ENCODE measurements around the gene MAS1.

The MAS1 gene

DNA sequence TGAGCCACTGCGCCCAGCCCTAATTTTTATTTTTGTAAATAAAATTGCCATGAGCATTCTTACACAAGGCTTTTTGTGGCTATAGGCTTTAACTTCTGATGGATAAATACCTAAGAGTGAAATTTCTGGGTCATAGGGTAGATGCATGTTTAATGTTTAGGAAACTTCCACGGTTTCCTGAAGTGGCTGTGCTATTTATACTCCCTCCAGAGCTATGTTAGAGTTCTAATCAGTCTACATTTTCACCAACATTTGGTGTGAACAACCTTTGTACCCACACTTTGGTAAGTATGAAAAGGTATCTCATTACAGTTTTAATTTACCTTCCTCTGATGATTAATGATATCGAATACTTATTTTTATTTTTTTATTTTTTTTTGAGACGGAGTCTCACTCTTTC, 6.1 kb upstream of the MAS1 start:
- no peak for DNase-seq

DNA sequence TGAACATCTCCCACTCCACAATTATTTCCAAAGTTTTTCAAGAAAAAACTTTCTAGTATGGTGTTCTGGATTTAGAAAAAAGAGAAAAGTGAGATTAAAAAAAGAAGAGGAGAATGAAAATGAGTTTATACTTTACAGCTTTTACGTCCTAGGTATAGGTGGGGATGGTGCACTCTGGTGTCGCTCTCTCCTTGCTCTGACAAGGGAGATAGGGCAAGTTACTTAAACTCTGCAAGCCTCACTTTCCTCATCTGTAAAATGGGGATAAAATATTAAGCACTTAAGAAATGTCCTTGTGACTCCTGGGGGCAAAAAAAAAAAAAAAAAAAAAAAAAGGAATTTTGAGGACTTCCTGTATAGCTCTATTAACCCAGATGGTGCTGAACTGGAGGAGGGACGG, 4.5 kb upstream of the MAS1 start:
- no peak for DNase-seq

DNA sequence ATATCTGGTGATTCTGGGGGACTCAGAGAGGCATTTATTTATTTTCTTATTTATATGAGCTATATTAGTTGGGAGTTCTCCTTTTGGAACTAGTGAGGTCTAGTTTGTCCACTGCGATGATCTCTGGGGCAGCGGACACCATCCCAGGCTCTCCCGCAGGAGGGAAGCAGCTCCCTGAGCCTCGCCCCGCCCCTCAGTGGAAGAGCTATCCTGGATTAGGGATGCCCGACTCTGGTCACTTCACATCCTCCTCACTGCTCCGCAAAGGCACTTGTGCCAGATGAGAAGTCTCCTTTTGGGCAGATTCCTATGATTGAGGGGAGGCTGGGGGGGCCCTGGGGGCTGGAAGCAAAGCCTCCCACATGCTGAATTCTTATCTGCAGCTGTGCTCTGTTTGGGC, 3.6 kb upstream of the MAS1 start:
- no peak for DNase-seq

DNA sequence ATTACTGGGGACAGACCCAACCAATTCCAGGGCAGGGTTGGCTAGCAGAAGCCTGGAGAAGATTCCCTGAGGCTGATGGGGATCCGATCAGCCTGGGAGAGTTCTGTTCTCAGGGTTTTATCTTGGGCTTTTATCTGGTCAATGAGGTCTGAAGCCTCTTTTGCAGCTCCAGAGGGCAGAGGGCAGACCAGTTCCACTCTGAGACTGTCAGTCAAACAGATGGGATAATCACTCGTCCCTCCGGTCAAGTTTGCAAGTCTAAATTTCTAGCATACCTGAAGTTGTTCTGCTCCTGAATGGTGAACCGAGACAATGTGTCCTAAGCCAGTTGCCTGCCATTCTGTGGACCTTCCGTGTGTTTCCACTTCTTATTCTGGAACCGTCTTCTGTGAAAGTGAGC, 3.0 kb upstream of the MAS1 start:
- DNase-seq = no peak

GRCh38 chr6:159890201-159890600, 587 bp upstream of the MAS1 start:
- no peak for DNase-seq

GRCh38 chr6:159892053-159892452, 1.3 kb downstream of the MAS1 start:
- DNase-seq = no peak

GRCh38 chr6:159893064-159893463, 2.3 kb downstream of the MAS1 start:
- no peak for DNase-seq

DNA sequence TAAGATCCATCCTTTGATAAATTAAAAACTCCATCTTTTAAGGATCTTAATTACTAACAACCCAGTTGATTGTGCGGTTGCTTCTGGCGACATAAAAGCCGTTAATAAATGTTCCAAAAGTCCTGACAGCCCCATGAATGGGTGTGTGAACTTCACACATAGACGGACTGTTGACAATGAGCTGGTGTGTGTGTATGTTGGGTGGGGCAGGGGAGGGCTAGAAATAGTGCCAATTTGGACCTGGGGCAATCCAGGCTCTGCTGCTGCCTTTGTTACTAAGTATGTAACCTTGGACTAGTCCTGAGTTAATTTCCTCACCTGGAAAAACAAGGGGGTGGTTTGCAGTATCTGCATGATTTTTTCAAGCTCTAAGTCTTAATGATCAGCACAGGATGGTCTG, 4.2 kb downstream of the MAS1 start:
- DNase-seq = no peak

DNA sequence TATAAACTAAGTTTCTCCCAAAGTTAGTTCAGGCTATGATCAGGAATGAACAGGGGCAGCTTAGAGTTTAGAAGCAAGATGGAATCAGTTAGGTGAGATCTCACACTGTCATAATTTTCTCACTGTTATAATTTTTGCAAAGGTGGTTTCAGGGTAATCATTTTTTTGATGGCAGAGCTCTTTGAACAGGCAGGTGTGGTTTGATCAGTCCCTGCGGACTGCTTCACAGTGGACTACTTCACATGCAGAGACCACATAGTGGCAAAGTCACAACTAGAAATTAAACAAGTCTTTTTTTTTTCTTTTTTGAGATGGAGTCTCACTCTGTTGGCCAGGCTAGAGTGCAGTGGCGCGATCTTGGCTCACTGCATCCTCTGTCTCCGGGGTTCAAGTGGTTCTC, 6.8 kb downstream of the MAS1 start:
- DNase-seq = no peak

GRCh38 chr6:159898519-159898918, 7.7 kb downstream of the MAS1 start:
- no peak for DNase-seq

GRCh38 chr6:159899994-159900745, 9.4 kb downstream of the MAS1 start:
- DNase-seq = no peak

DNA sequence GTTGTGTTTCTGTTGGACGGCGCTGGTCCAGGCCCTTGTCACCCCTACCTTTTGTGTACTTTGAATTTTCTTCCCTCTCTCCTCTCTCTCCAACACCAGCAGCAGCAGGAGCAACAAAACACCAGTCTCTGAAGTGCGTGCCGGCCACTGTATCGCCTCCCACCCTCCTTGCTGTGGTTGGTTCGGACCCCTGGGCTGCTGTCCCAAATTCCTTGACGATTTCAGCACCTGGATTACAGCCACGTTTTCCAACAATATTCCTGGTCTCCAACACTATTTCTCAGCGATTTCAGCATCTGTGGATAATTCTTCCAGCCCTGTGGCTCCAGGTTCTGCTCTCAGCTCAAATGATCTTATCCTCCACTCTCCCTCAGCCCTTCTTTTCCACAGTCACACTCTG, 11.8 kb downstream of the MAS1 start:
- no peak for DNase-seq

GRCh38 chr6:159904497-159904911, 13.7 kb downstream of the MAS1 start:
- DNase-seq = no peak

DNA sequence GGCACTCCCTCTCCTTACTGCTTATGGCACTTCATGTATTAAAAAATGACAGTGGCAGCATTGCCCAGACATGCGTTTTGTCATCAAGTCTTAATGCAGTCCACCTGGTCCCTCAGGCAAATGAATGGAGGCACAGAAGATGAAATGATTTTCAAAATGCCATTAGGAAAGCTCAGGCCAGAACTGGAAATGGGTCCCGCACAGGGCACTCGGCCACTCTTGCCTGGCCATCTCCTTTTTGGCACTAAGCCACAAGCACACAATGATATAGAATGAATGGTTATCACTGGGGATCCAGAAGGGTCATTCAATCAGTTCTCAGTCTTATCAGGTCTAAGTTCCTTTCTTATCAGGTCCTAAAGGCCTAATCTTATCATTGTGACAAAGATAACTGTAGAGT, 15.6 kb downstream of the MAS1 start:
- DNase-seq = no peak

- DNase-seq = no peak
These were observed 17.7 kb downstream of the MAS1 start for GRCh38 chr6:159908535-159908934.

DNA sequence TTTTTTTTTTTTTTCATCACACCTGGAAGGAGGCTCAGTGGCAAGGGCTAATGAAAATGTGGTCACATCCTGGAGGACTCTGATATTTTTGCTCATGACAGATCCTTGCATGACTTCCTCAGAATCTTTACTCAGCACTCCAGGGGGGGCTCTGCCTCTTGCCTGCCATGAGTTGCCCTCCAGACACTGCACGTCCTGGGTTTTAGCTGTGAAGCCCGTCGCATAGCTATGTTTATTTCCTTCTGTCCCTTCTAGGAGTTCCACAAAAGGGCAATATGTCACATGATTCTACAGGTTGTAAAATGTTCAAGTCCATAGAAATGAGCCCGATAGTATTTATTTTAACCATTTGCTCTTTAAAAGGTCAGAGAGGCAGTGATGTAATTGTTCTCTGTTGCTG, 18.2 kb downstream of the MAS1 start:
- no peak for DNase-seq

DNA sequence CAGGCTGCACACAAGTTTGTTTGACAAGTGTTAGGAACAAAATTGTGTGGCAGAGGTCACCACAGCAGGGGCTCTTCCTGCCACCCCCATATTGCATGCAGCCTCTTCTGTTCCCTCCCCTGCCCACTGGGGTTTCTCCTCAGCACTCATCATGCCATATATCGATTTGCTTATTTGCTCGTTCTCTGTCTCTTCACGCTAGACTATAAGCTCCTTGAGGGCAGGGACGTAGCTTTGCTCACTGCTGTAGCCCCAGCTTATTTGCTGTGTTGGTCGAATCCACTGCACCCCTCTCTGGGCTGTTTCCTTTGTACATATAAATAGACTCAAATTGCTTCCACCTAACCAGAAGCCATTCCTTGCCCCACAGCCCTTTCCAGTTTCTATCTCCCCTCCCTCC, 19.6 kb downstream of the MAS1 start:
- no peak for DNase-seq

DNA sequence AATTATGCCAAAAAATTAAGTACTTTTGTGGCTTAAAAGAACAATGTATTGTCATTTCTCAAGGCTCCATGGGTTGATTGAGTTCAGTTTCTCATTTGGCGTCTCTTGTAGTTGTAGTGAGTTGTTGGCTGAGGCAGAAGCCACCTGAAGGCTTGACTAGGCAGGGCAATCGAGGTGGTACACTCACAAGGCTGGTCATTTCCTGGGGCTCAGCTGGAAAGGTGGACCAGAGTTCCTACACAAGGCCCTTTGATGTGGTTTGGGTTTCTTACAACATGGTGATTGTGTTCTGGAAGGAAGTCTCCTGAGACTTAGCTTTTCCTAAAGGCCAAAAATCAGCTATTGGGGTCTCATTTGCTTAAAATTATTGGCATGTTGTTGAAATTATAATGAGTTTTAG, 22.6 kb downstream of the MAS1 start:
- DNase-seq = no peak

DNA sequence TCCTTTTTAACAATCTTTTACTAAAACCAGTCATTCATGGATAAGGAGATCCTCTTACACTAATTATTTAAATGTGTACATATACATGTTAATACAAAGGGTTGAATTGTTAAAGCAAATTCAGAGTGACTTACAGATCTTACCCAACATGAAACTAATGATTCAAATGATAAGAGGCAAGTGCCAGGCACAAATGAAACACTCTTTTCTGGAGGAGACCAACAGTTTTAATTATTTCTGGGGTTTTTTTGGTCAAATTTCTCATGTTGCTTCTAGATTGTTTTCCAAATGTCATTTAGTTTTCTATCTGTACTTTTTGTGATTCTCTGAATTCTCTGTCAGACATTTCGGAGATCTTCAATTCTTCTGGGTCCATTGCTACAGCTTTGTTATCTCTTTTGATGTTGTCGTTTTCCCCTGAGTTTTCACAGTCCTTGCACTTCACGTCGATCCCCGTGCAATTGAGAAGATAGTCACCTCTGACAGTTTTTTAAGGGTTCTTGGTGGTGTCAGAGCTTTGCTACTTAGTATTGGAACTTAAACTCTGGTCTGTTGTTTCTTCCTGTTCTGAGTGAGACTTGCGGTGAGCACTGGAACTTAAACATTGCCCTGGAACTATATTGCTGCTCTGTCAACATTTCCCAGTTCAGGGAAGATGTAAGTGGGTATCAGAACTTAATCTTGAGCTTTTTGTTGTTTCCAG, 23.2 kb downstream of the MAS1 start:
- no peak for DNase-seq

GRCh38 chr6:159914565-159914923, 23.8 kb downstream of the MAS1 start:
- DNase-seq = no peak

- no peak for DNase-seq
These were observed 24.6 kb downstream of the MAS1 start for GRCh38 chr6:159915397-159915796.

DNA sequence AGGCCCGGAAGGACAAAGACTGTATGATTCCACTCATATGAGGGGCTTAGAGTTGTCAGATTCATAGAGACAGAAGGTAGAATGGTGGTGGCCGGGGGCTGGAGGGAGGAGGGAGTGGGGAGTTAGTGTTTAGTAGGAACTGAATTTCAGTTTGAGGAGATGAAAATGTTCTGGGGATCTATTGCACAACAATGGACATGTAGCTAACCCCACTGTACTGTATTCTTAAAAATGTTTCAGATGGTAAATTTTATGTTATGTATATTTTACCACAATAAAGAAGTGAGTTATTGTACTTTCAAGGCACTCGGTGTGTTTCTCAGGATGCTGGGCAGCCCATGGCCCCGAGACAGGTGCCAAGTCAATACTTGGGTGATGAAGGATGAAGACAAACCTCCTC, 25.4 kb downstream of the MAS1 start:
- no peak for DNase-seq

DNA sequence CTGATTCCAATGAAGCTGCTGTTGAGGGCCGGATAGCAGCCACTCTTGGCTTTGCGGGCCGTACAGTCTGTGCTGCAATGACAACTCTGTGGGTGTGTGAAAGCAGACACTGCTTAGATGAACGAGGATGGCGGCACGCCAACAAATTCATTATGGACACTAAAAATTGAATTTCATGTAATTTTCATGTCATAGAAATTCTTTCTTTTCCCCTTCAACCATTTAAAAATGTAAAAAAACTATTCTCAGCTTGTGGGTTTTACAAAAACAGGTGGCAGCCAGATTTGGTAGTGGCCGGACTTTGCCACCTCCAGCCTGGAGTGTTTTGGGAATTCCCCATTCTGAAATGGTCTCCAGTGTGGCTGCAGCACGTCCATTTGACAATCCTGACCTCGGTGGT, 26.0 kb downstream of the MAS1 start:
- no peak for DNase-seq

- no peak for DNase-seq
These were observed 28.3 kb downstream of the MAS1 start for GRCh38 chr6:159919011-159919511.

- DNase-seq = no peak
These were observed 29.0 kb downstream of the MAS1 start for GRCh38 chr6:159919800-159920199.
